H1 (cell line): Measurements from ENCODE around the gene S100A11. TPM values are rescaled to one million over a fixed set of nuclear protein-coding genes. Genes with fewer than 3 reads are reported as not detected.

ENCODE experiments used
- CTCF ChIA-PET: fragments of 300-600 bp; sonication (Branson Sonifier 250); formaldehyde crosslinking; loops from one replicate; lab custom pipeline; 2021; ENCODE audit not compliant: partially characterized antibody; lab: Charles Lee
- POLR2A ChIA-PET: fragments of 300-600 bp; sonication (Branson Sonifier 250); formaldehyde crosslinking; loops from one replicate; lab custom pipeline; 2021; ENCODE audit warnings: inconsistent platforms; ENCODE audit not compliant: partially characterized antibody; lab: Charles Lee
- DNase-seq, 2 experiments: peaks; one replicate each; pipeline versions ENCODE4 v3.0.0 to v3.0.0-alpha.2; 2010 to 2022; ENCODE audit warnings: low spot score in 2 of 2, low read depth in 1 of 2, mixed read lengths in 1 of 2
- FAIRE-seq: peaks from 2 replicates; lab custom pipeline; 2011; peaks lifted over from hg19 to GRCh38; lab: Jason Lieb, UNC
- H2AFZ ChIP-seq: 2 replicates; pipeline ENCODE4 v1.8.1; 2012; ENCODE audit warnings: low read length, inconsistent platforms
- H2AK5ac ChIP-seq: 2 replicates; pipeline ENCODE4 v1.6.1; 2013; ENCODE audit warnings: low read depth, low read length
- H2BK120ac ChIP-seq: replicated peaks from 2 replicates; pipeline ENCODE3; 2013; ENCODE audit warnings: low read depth, low read length, inconsistent platforms
- H2BK12ac ChIP-seq: 2 replicates; pipeline ENCODE4 v1.6.1; 2013; ENCODE audit warnings: low read depth, low read length
- H2BK15ac ChIP-seq: 2 replicates; pipeline ENCODE4 v1.6.1; 2013; ENCODE audit warnings: low read length
- H2BK20ac ChIP-seq: 2 replicates; pipeline ENCODE4 v1.6.1; 2013; ENCODE audit warnings: low read length
- H2BK5ac ChIP-seq: 2 replicates; pipeline ENCODE4 v1.6.1; 2013; ENCODE audit warnings: low read depth, low read length
- H3K14ac ChIP-seq: 2 replicates; pipeline ENCODE4 v1.6.1; 2013; ENCODE audit warnings: inconsistent platforms; ENCODE audit not compliant: insufficient read length
- H3K18ac ChIP-seq: 2 replicates; pipeline ENCODE4 v1.6.1; 2013; ENCODE audit warnings: low read length; ENCODE audit errors: extremely low read depth
- H3K23ac ChIP-seq: 2 replicates; pipeline ENCODE4 v1.6.1; 2013; ENCODE audit warnings: inconsistent platforms; ENCODE audit not compliant: insufficient read length
- H3K23me2 ChIP-seq: 2 replicates; pipeline ENCODE4 v1.6.1; 2013; ENCODE audit warnings: low read depth, low read length
- H3K27ac ChIP-seq: 2 replicates; pipeline ENCODE4 v1.6.1; 2011; ENCODE audit warnings: low read depth, low read length, inconsistent platforms
- H3K27me3 ChIP-seq, 4 experiments: replicated peaks in 1 of 4; 1 replicate in 1 of 4; 2 replicates in 3 of 4; pipeline versions ENCODE4 v1.6.1 to v1.8.1; 2011 to 2013; ENCODE audit warnings: low read length in 3 of 4, mild to moderate bottlenecking in 3 of 4, inconsistent platforms in 2 of 4, mixed read lengths in 2 of 4, moderate library complexity in 1 of 4; ENCODE audit not compliant: control insufficient read depth in 3 of 4, insufficient read depth in 3 of 4; ENCODE audit errors: extremely low read depth in 1 of 4
- H3K36me3 ChIP-seq, 4 experiments: 2 replicates each; pipeline versions ENCODE4 v1.6.1 to v1.8.1; 2011 to 2013; ENCODE audit warnings: mild to moderate bottlenecking in 4 of 4, low read length in 3 of 4, moderate library complexity in 2 of 4, control low read depth in 1 of 4, inconsistent platforms in 1 of 4; ENCODE audit not compliant: insufficient read depth in 4 of 4, control insufficient read depth in 2 of 4
- H3K4ac ChIP-seq: replicated peaks from 2 replicates; pipeline ENCODE3; 2013; ENCODE audit warnings: low read length, low read depth, mixed read lengths, inconsistent platforms; ENCODE audit not compliant: insufficient read length
- H3K4me1 ChIP-seq, 4 experiments: replicated peaks in 1 of 4; 1 replicate in 1 of 4; 2 replicates in 3 of 4; pipeline versions ENCODE4 v1.6.1 to v1.8.1; 2011 to 2013; ENCODE audit warnings: low read length in 3 of 4, inconsistent platforms in 2 of 4, mixed read lengths in 1 of 4; ENCODE audit not compliant: insufficient read depth in 4 of 4, control insufficient read depth in 3 of 4
- H3K4me2 ChIP-seq, 2 experiments: 2 replicates each; pipeline versions ENCODE4 v1.6.1 to v1.8.1; 2011 to 2013; ENCODE audit warnings: low read depth in 2 of 2, low read length in 2 of 2, control low read depth in 1 of 2, inconsistent platforms in 1 of 2, mild to moderate bottlenecking in 1 of 2; ENCODE audit not compliant: insufficient read depth in 1 of 2
- H3K4me3 ChIP-seq, 4 experiments: fragments of 200-600, 300-600 bp in 1 of 4; sonication (generic), shearing (Covaris generic), sonication (Bioruptor Twin) in 1 of 4; 2 replicates each; pipeline versions ENCODE4 v1.5.1 to v1.8.1; 2011 to 2016; ENCODE audit warnings: low read length in 4 of 4, low read depth in 3 of 4, control low read depth in 2 of 4, inconsistent platforms in 2 of 4, mild to moderate bottlenecking in 2 of 4, mixed read lengths in 1 of 4, moderate library complexity in 1 of 4; ENCODE audit not compliant: insufficient read depth in 2 of 4; ENCODE audit errors: extremely low read depth in 1 of 4
- H3K56ac ChIP-seq: replicated peaks from 2 replicates; pipeline ENCODE3; 2013; ENCODE audit warnings: low read depth, mild to moderate bottlenecking, mixed read lengths, low read length, inconsistent platforms; ENCODE audit not compliant: insufficient read length
- H3K79me1 ChIP-seq: 2 replicates; pipeline ENCODE4 v1.6.1; 2013; ENCODE audit warnings: low read depth, low read length, control low read depth
- H3K79me2 ChIP-seq, 2 experiments: 2 replicates each; pipeline versions ENCODE4 v1.6.1 to v1.8.1; 2012 to 2013; ENCODE audit warnings: low read length in 2 of 2, mild to moderate bottlenecking in 2 of 2, inconsistent platforms in 1 of 2; ENCODE audit not compliant: insufficient read depth in 2 of 2, control insufficient read depth in 1 of 2
- H3K9ac ChIP-seq, 4 experiments: replicated peaks in 1 of 4; 1 replicate in 1 of 4; 2 replicates in 3 of 4; pipeline versions ENCODE4 v1.6.1 to v1.8.1; 2011 to 2013; ENCODE audit warnings: low read depth in 3 of 4, low read length in 3 of 4, control low read depth in 2 of 4, mild to moderate bottlenecking in 2 of 4, moderate library complexity in 2 of 4, inconsistent platforms in 1 of 4; ENCODE audit errors: extremely low read depth in 1 of 4
- H3K9me3 ChIP-seq, 2 experiments: 2 replicates each; pipeline versions ENCODE4 v1.6.1 to v1.8.1; 2012 to 2013; ENCODE audit warnings: mild to moderate bottlenecking in 2 of 2, moderate library complexity in 2 of 2, control low read depth in 1 of 2, inconsistent platforms in 1 of 2, low read depth in 1 of 2, low read length in 1 of 2, mixed read lengths in 1 of 2; ENCODE audit not compliant: insufficient read depth in 2 of 2
- H4K20me1 ChIP-seq, 2 experiments: replicated peaks in 1 of 2; 2 replicates each; pipeline versions ENCODE3 to v1.8.1; 2011 to 2013; ENCODE audit warnings: inconsistent platforms in 2 of 2, low read length in 2 of 2, mild to moderate bottlenecking in 1 of 2; ENCODE audit not compliant: insufficient read depth in 2 of 2, control insufficient read depth in 1 of 2
- H4K5ac ChIP-seq: 2 replicates; pipeline ENCODE4 v1.6.1; 2013; ENCODE audit warnings: low read length, low read depth, mixed read lengths, inconsistent platforms; ENCODE audit not compliant: insufficient read length
- H4K8ac ChIP-seq: 2 replicates; pipeline ENCODE4 v1.8.0; 2013; ENCODE audit warnings: mild to moderate bottlenecking, moderate library complexity, low read length, inconsistent platforms; ENCODE audit not compliant: insufficient read depth; ENCODE audit errors: extremely low read depth
- H4K91ac ChIP-seq: replicated peaks from 2 replicates; pipeline ENCODE3; 2013; ENCODE audit warnings: low read length, mixed read lengths, inconsistent platforms; ENCODE audit not compliant: insufficient read length
- SAP30 ChIP-seq: fragments of 300-600 bp; sonication (generic); IDR thresholded peaks from 2 replicates; pipeline ENCODE4 v1.7.1; 2012; ENCODE audit warnings: low read length, moderate library complexity, mild to moderate bottlenecking, inconsistent platforms; ENCODE audit not compliant: insufficient read depth, insufficient replicate concordance
- WGBS, 2 experiments: shearing (Covaris generic) in 1 of 2; methylation state at CpG; one replicate each; pipeline versions ENCODE4 v1.1.6 to v1.1.7; 2013 to 2015; ENCODE audit warnings: low lambda C conversion rate in 2 of 2, mixed read lengths in 2 of 2, inconsistent platforms in 1 of 2, low coverage in 1 of 2, missing lambda C conversion rate in 1 of 2; ENCODE audit not compliant: insufficient replicate concordance in 2 of 2, insufficient coverage in 1 of 2, insufficient read length in 1 of 2; ENCODE audit errors: extremely low coverage in 1 of 2, missing lambda C conversion rate in 1 of 2; 5-methylcytosine and 5-hydroxymethylcytosine counted together
- polyA plus RNA-seq, 7 experiments: library from polyadenylated mRNA; depleted of rRNA in 3 of 7; stranded (reverse) in 5 of 7; unstranded in 2 of 7; fragments of >200 nt in 5 of 7; fragments of 200-250 nt in 2 of 7; gene quantifications; 1 replicate in 5 of 7; 2 replicates in 1 of 7; 4 replicates in 1 of 7; pipeline versions ENCODE4 v1.2.1 to v1.2.3, GENCODE V29; 2011 to 2013; ENCODE audit warnings: missing spikeins in 2 of 7, mixed read lengths in 2 of 7
- total RNA-seq: library from RNA; stranded (reverse); fragmentation: NEBNext Ultra II Directional; extraction: Animal tissue kit (Norgen Biotek cat#: 25700); gene quantifications from 2 replicates; pipeline ENCODE4 v1.2.1, GENCODE V29; 2021
- TF ChIP-seq, protein P1 (sequence below), 3 experiments: IDR thresholded peaks; 1 replicate in 2 of 3; 2 replicates in 1 of 3; pipeline versions ENCODE4 v1.5.1 to v1.6.1; 2011; ENCODE audit warnings: low read length in 3 of 3, mild to moderate bottlenecking in 3 of 3, inconsistent platforms in 2 of 3, low read depth in 1 of 3, moderate library complexity in 1 of 3; ENCODE audit not compliant: insufficient read depth in 1 of 3; ENCODE audit errors: control extremely low read depth in 1 of 3

Gene S100A11
- total and polyA plus RNA-seq, 2 of the 8 experiments (the other 6 are each of a cell fraction or from before 2014, with no cell fraction given) = 120 to 343 TPM

DNA sequence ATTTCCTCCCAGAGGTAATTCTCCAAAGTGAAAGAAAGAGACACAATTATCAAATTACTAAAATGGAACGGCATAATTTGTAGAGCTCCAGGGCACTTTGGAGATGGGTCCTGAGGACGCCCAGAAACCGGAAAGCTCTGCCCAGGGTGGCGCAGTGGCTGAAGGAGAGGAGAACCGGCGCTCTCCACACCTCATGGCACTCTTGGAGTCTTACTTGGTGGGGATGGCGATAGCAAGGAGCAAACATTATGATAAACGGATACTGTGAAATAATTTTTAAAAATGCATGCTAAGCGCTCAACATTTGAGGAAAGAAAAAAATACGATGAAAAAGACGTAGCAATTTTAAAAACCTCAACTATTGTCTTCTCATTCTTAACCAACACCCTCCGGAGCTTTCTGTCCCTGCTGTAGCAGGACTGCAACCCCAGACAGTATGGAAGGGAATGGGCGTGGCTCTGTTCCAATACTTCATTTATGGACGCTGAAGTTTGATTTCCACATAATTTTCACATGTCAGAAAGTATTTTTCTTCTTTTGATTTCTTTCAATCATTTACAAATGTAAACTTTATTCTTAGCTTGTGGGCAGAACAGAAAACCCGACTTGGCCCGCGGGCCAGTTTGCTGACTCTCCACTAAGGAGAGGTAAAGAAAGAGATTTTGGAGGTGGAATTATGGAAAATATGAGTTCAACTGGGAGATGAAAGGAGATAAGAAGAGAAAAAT is 1.1 kb downstream of the S100A11 start:
- Histone ChIP-seq H2AK5ac (no peak overlapping the region), H4K91ac (no peak overlapping the region), H3K4me1 (peaks cover 4 to 12% (median 6%) of the 10 kb centered on the region in 4 experiments), H2AFZ (no peak overlapping the region), H3K56ac (peak overlapping the region; percentile 40), H3K9me3 (no peaks in the 10 kb centered on the region), H2BK20ac (no peak overlapping the region), H3K9ac (no peak overlapping the region), H3K27ac (no peak overlapping the region), H4K20me1 (no peaks in the 10 kb centered on the region), H3K27me3 (no peaks in the 10 kb centered on the region; a peak in 2 of 7 replicates), H3K23ac (no peak overlapping the region), H3K23me2 (peaks cover 6% of the 10 kb centered on the region; the same call in 1 of the 2 replicates), H3K36me3 (peaks cover 3 to 18% (median 6%) of the 10 kb centered on the region in 4 experiments; a peak in 5 of 8 replicates), H2BK120ac (peak overlapping the region; percentile 14), H3K4me3 (peak overlapping the region; percentile 74 to 80 (median 76)), H4K8ac (no peak overlapping the region), H3K79me1 (no peaks in the 10 kb centered on the region), H3K14ac (no peak overlapping the region), H4K5ac (no peak overlapping the region), H3K79me2 (no peaks in the 10 kb centered on the region), H3K18ac (no peak overlapping the region), H2BK15ac (no peak overlapping the region), H3K4ac (no peak overlapping the region), H3K4me2 (peak overlapping the region; percentile 73 to 99), H2BK12ac (no peak overlapping the region), H2BK5ac (no peak overlapping the region)
- DNase-seq (no peak), FAIRE-seq (no peak)
- peak; percentile 2 for TF ChIP-seq SAP30
- TF ChIP-seq, protein P1, sequence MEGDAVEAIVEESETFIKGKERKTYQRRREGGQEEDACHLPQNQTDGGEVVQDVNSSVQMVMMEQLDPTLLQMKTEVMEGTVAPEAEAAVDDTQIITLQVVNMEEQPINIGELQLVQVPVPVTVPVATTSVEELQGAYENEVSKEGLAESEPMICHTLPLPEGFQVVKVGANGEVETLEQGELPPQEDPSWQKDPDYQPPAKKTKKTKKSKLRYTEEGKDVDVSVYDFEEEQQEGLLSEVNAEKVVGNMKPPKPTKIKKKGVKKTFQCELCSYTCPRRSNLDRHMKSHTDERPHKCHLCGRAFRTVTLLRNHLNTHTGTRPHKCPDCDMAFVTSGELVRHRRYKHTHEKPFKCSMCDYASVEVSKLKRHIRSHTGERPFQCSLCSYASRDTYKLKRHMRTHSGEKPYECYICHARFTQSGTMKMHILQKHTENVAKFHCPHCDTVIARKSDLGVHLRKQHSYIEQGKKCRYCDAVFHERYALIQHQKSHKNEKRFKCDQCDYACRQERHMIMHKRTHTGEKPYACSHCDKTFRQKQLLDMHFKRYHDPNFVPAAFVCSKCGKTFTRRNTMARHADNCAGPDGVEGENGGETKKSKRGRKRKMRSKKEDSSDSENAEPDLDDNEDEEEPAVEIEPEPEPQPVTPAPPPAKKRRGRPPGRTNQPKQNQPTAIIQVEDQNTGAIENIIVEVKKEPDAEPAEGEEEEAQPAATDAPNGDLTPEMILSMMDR (IDR thresholded peaks at IDR 0.05; ENCODE audit: control extremely low read depth in 1 of 3, insufficient read depth in 1 of 3, low read depth in 1 of 3, low read length in 3 of 3) = no peak
- CTCF ChIA-PET = interaction anchor here (1.2 to 4.0 kb wide), 10 partner anchors 11 to 102 kb away, joined by 3 to 32 read pairs (median 7); no protein-coding TSS in a partner anchor
- 12% methylated on average over 17 of the region's 17 CpGs; no CpG with 5 or more reads in 1 of the 2 experiments for WGBS, 2 experiments
- POLR2A ChIA-PET = interaction anchor here (0.7 to 1.9 kb wide), 6 partner anchors 12 to 196 kb away, joined by 3 to 6 read pairs (median 3); partner anchors contain the start of gene C2CD4D
